AG04449 (cell line): Measurements from ENCODE around the gene KCNJ15.
A peak's percentile ranks its signal among the peaks of the same experiment; 100 is the strongest.

Experiments
- CTCF ChIA-PET: fragments of 350-600 bp; formaldehyde crosslinking; extraction: SDS; loops from one replicate; lab custom pipeline; 2021; ENCODE audit warnings: antibody characterized with exemption; lab: Yijun Ruan, JAX
- POLR2A ChIA-PET: fragments of 400-600, 350-600 bp; formaldehyde crosslinking; extraction: SDS; loops from one replicate; lab custom pipeline; 2020; ENCODE audit warnings: antibody characterized with exemption, inconsistent platforms; lab: Yijun Ruan, JAX
- DNase-seq: peaks from one replicate; pipeline ENCODE4 v3.0.0-alpha.2; 2010; ENCODE audit warnings: low read depth, low spot score
- H3K4me3 ChIP-seq: 2 replicates; pipeline ENCODE4 v1.5.1; 2011; ENCODE audit warnings: low read depth, mild to moderate bottlenecking, control low read depth, low read length
- CTCF ChIP-seq: IDR thresholded peaks from one replicate; pipeline ENCODE4 v1.5.1; 2011; ENCODE audit warnings: mild to moderate bottlenecking, moderate library complexity, low read length, control low read depth, inconsistent platforms; ENCODE audit not compliant: insufficient read depth; ENCODE audit errors: missing control alignments

The KCNJ15 gene

GRCh38 chr21:38355353-38355752 lies 98.6 kb downstream of the KCNJ15 start:
- POLR2A ChIA-PET = no interaction called here
- DNase-seq = no peak
- no peak for TF ChIP-seq CTCF
- CTCF ChIA-PET = interaction anchor here (0.8 to 10.3 kb wide), 36 partner anchors 11 to 681 kb away, joined by 3 to 459 read pairs (median 5); no protein-coding TSS in a partner anchor
- H3K4me3 ChIP-seq = no peak overlapping the region

DNA sequence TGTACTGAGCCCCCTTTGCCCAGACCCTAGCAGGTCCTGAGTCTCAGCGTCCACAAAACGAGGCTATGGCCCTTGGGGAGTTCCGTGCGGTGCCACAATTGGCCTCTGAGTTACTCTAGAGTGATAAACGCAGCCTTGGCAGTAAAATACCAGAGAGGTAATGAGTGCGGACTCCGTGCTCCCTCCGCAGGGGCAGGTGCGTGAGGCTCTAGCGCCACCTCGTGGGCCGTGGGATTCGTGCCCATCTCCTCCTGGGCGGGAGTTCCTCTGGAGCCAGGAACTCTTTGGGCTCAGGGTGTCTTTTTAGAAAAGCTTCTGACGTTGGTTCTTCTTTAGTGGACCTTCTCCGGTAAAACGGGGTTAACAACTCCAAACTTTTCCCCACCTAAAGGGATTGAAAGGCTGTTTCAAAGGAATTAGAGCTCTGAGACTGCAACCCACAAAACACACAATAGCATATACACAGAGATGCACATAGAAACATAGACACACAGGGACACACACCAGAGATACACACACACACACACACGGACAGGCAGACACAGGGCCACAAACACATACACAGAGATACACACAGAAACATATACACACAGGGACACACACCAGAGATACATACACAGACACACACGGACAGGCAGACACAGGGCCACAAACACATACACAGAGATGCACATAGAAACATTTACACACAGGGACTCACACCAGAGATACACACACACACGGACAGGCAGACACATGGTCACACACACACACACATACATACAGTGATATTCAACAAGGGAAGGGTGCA lies 99.4 kb downstream of the KCNJ15 start:
- CTCF ChIA-PET = interaction anchor here (0.7 to 10.3 kb wide), 51 partner anchors 12 to 781 kb away, joined by 3 to 459 read pairs (median 5); no protein-coding TSS in a partner anchor
- POLR2A ChIA-PET = no interaction called here
- DNase-seq = no peak
- H3K4me3 ChIP-seq = no peak overlapping the region
- peak; percentile 98 for TF ChIP-seq CTCF
